Caco-2 (cell line): Measurements from ENCODE around the gene FITM1. TPM values are rescaled to one million over a fixed set of nuclear protein-coding genes. Genes with fewer than 3 reads are reported as not detected.

Experiments used
- BruUV-seq: library from RNA; stranded (reverse); fragments of 400-500 nt; replicated peaks from 2 replicates; lab custom pipeline; 2021; lab: Mats Ljungman, UMichigan
- CTCF ChIA-PET: fragments of 300-600 bp; sonication (Branson Sonifier 250); formaldehyde crosslinking; loops from one replicate; lab custom pipeline; 2022; ENCODE audit warnings: antibody characterized with exemption; lab: Charles Lee
- POLR2A ChIA-PET: fragments of 300-600 bp; sonication (Branson Sonifier 250); formaldehyde crosslinking; loops from one replicate; lab custom pipeline; 2022; ENCODE audit warnings: antibody characterized with exemption; lab: Charles Lee
- DNase-seq, 2 experiments: peaks; one replicate each; pipeline versions ENCODE4 v3.0.0 to v3.0.0-alpha.2; 2020 to 2022
- H3K27me3 ChIP-seq: replicated peaks from 2 replicates; pipeline ENCODE4 v1.6.0; 2011; ENCODE audit warnings: low read length; ENCODE audit not compliant: control insufficient read depth, insufficient read depth
- H3K36me3 ChIP-seq: 2 replicates; pipeline ENCODE4 v1.5.1; 2011; ENCODE audit warnings: low read length; ENCODE audit not compliant: control insufficient read depth, insufficient read depth
- H3K4me1 ChIP-seq: fragments of 250-450 bp; sonication (Bioruptor Pico); 2 replicates; pipeline ENCODE4 v1.5.1; 2020; ENCODE audit warnings: mild to moderate bottlenecking
- H3K4me3 ChIP-seq: 2 replicates; pipeline ENCODE4 v1.5.1; 2011; ENCODE audit warnings: low read depth, mild to moderate bottlenecking, control low read depth, low read length
- H3K9me3 ChIP-seq: fragments of 250-450 bp; sonication (Bioruptor Pico); 2 replicates; pipeline ENCODE4 v1.5.1; 2020; ENCODE audit warnings: mild to moderate bottlenecking, moderate library complexity
- H3K27ac Mint-ChIP-seq: one replicate; pipeline ENCODE4 v1.8.0; 2022; ENCODE audit warnings: mixed read lengths; ENCODE audit not compliant: unreplicated experiment
- H3K27me3 Mint-ChIP-seq: one replicate; pipeline ENCODE4 v1.8.0; 2022; ENCODE audit warnings: mixed read lengths; ENCODE audit not compliant: insufficient read depth, unreplicated experiment
- H3K36me3 Mint-ChIP-seq: one replicate; pipeline ENCODE4 v1.8.0; 2022; ENCODE audit warnings: mild to moderate bottlenecking, mixed read lengths; ENCODE audit not compliant: insufficient read depth, unreplicated experiment
- H3K4me1 Mint-ChIP-seq: one replicate; pipeline ENCODE4 v1.8.0; 2022; ENCODE audit warnings: low read depth, mixed read lengths; ENCODE audit not compliant: unreplicated experiment
- H3K4me3 Mint-ChIP-seq: one replicate; pipeline ENCODE4 v1.8.0; 2022; ENCODE audit warnings: mild to moderate bottlenecking, moderate library complexity, mixed read lengths; ENCODE audit not compliant: unreplicated experiment
- H3K9me3 Mint-ChIP-seq: one replicate; pipeline ENCODE4 v1.8.0; 2022; ENCODE audit warnings: mixed read lengths; ENCODE audit not compliant: unreplicated experiment
- CTCF ChIP-seq, 2 experiments: fragments of 200-600 bp in 1 of 2; IDR thresholded peaks; 1 replicate in 1 of 2; 2 replicates in 1 of 2; pipeline versions ENCODE4 v1.5.1 to v1.8.0; 2011 to 2022; ENCODE audit warnings: antibody characterized with exemption in 1 of 2, control low read depth in 1 of 2, inconsistent platforms in 1 of 2, low read depth in 1 of 2, low read length in 1 of 2, mild to moderate bottlenecking in 1 of 2, moderate library complexity in 1 of 2; ENCODE audit not compliant: insufficient read depth in 1 of 2, severe bottlenecking in 1 of 2, unreplicated experiment in 1 of 2
- intact Hi-C: fragments of 100-400 bp; cut with micrococcal nuclease; formaldehyde crosslinking; loops from one replicate; pipeline ENCODE4 v1.10.0; 2022; ENCODE audit not compliant: unreplicated experiment
- total RNA-seq: library from RNA; stranded (reverse); gene quantifications from 2 replicates; pipeline ENCODE4 v1.2.3, GENCODE V29; 2022

FITM1 gene
- total RNA-seq, 1 experiment from 2014 or later = 0.39 TPM

GRCh38 chr14:24176599-24176998, 46.1 kb downstream of the FITM1 start:
- Histone ChIP-seq H3K9me3 (no peaks in the 10 kb centered on the region), H3K27me3 (no peaks in the 10 kb centered on the region), H3K4me3 (no peak overlapping the region), H3K36me3 (no peaks in the 10 kb centered on the region; the same call in 1 of the 2 replicates), H3K4me1 (no peaks in the 10 kb centered on the region)
- ChIA-PET POLR2A (no interaction called here), CTCF (no interaction called here)
- Mint-ChIP-seq H3K4me3 (no peak overlapping the region), H3K9me3 (no peaks in the 10 kb centered on the region), H3K27ac (peak overlapping the region; percentile 6), H3K36me3 (peaks cover 34% of the 10 kb centered on the region), H3K27me3 (no peaks in the 10 kb centered on the region), H3K4me1 (no peaks in the 10 kb centered on the region)
- BruUV-seq = no TSS peak
- no peak for TF ChIP-seq CTCF (IDR thresholded peaks at IDR 0.05; ENCODE audit: insufficient read depth in 1 of 2, low read depth in 1 of 2, low read length in 1 of 2, severe bottlenecking in 1 of 2, unreplicated experiment in 1 of 2)
- intact Hi-C loops = no loop called here
- no peak for DNase-seq

GRCh38 chr14:24177041-24177825, 46.8 kb downstream of the FITM1 start:
- BruUV-seq = no TSS peak
- Histone ChIP-seq H3K9me3 (no peaks in the 10 kb centered on the region), H3K36me3 (no peaks in the 10 kb centered on the region; the same call in 1 of the 2 replicates), H3K27me3 (no peaks in the 10 kb centered on the region), H3K4me3 (no peak overlapping the region), H3K4me1 (no peaks in the 10 kb centered on the region)
- no peaks in the 10 kb centered on the region for H3K9me3 Mint-ChIP-seq
- H3K36me3 Mint-ChIP-seq = peaks cover 34% of the 10 kb centered on the region
- no peak for DNase-seq
- H3K4me3 Mint-ChIP-seq = no peak overlapping the region
- intact Hi-C loops = no loop called here
- H3K27ac Mint-ChIP-seq = peak overlapping the region; percentile 6
- CTCF ChIA-PET = no interaction called here
- no peak for TF ChIP-seq CTCF (IDR thresholded peaks at IDR 0.05; ENCODE audit: insufficient read depth in 1 of 2, low read depth in 1 of 2, low read length in 1 of 2, severe bottlenecking in 1 of 2, unreplicated experiment in 1 of 2)
- H3K27me3 Mint-ChIP-seq = no peaks in the 10 kb centered on the region
- POLR2A ChIA-PET = no interaction called here
- no peaks in the 10 kb centered on the region for H3K4me1 Mint-ChIP-seq

- no peak overlapping the region for H3K27ac Mint-ChIP-seq
- no peak for TF ChIP-seq CTCF (IDR thresholded peaks at IDR 0.05; ENCODE audit: insufficient read depth in 1 of 2, low read depth in 1 of 2, low read length in 1 of 2, severe bottlenecking in 1 of 2, unreplicated experiment in 1 of 2)
Observed at GRCh38 chr14:24177891-24178290, 47.4 kb downstream of the FITM1 start.

More at GRCh38 chr14:24177891-24178290, 47.4 kb downstream of the FITM1 start:
- no peak for DNase-seq
- Mint-ChIP-seq H3K4me1 (no peaks in the 10 kb centered on the region), H3K9me3 (no peaks in the 10 kb centered on the region), H3K4me3 (no peak overlapping the region), H3K27me3 (no peaks in the 10 kb centered on the region), H3K36me3 (peaks cover 40% of the 10 kb centered on the region)
- ChIA-PET POLR2A (no interaction called here), CTCF (no interaction called here)
- H3K9me3 ChIP-seq = no peaks in the 10 kb centered on the region
- no peaks in the 10 kb centered on the region; the same call in 1 of the 2 replicates for H3K36me3 ChIP-seq
- BruUV-seq = no TSS peak
- no peaks in the 10 kb centered on the region for H3K27me3 ChIP-seq
- no peak overlapping the region for H3K4me3 ChIP-seq
- H3K4me1 ChIP-seq = no peaks in the 10 kb centered on the region
- intact Hi-C loops = no loop called here
